OCI-LY7 (cell line): ENCODE results near the gene KCNN3. TPM values are rescaled to one million over a fixed set of nuclear protein-coding genes. Genes with fewer than 3 reads are reported as not detected.
A peak's percentile ranks its signal among the peaks of the same experiment; 100 is the strongest.

Source experiments
- BruUV-seq: library from RNA; stranded (reverse); fragments of 400-500 nt; replicated peaks from 2 replicates; lab custom pipeline; 2021; lab: Mats Ljungman, UMichigan
- CTCF ChIA-PET: fragments of 300-600 bp; sonication (Branson Sonifier 250); formaldehyde crosslinking; loops from one replicate; lab custom pipeline; 2022; ENCODE audit warnings: antibody characterized with exemption; ENCODE audit not compliant: unreplicated experiment; lab: Charles Lee
- POLR2A ChIA-PET: fragments of 300-600 bp; sonication (Branson Sonifier 250); formaldehyde crosslinking; loops from one replicate; lab custom pipeline; 2022; ENCODE audit warnings: antibody characterized with exemption; lab: Charles Lee
- DNase-seq: peaks from one replicate; pipeline ENCODE4 v3.0.0-alpha.2; 2015; ENCODE audit warnings: low spot score
- H2AFZ ChIP-seq: fragments of 200-600 bp; sonication (generic), shearing (Covaris generic); 2 replicates; pipeline ENCODE4 v1.6.1; 2014; ENCODE audit warnings: mild to moderate bottlenecking, antibody characterized with exemption, low read length, moderate library complexity
- H3K27ac ChIP-seq: fragments of 200-600 bp; sonication (generic); 2 replicates; pipeline ENCODE4 v1.5.1; 2014; ENCODE audit warnings: mixed run types, low read depth, mild to moderate bottlenecking, moderate library complexity, low read length, inconsistent platforms; ENCODE audit not compliant: poor library complexity, severe bottlenecking
- H3K36me3 ChIP-seq: fragments of 200-600 bp; sonication (generic); 2 replicates; pipeline ENCODE4 v1.6.1; 2014; ENCODE audit warnings: mild to moderate bottlenecking, antibody characterized with exemption, low read length, moderate library complexity, mixed read lengths; ENCODE audit not compliant: insufficient read depth
- H3K4me1 ChIP-seq: fragments of 200-600 bp; sonication (generic); 2 replicates; pipeline ENCODE4 v1.5.1; 2014; ENCODE audit warnings: mild to moderate bottlenecking, low read length; ENCODE audit not compliant: insufficient read depth, poor library complexity, severe bottlenecking
- H3K4me2 ChIP-seq: fragments of 200-600 bp; sonication (generic); 2 replicates; pipeline ENCODE4 v1.6.1; 2014; ENCODE audit warnings: mild to moderate bottlenecking, low read length
- H3K4me3 ChIP-seq: fragments of 200-600 bp; sonication (generic); 2 replicates; pipeline ENCODE4 v1.5.1; 2014; ENCODE audit warnings: mild to moderate bottlenecking, low read depth, low read length; ENCODE audit not compliant: poor library complexity, severe bottlenecking
- H3K79me2 ChIP-seq: fragments of 200-600 bp; sonication (generic); 2 replicates; pipeline ENCODE4 v1.6.1; 2016; ENCODE audit warnings: low read depth, mild to moderate bottlenecking, low read length, moderate library complexity, mixed read lengths; ENCODE audit not compliant: insufficient read depth
- H3K9me2 ChIP-seq: fragments of 200-600 bp; sonication (generic); 2 replicates; pipeline ENCODE4 v1.6.1; 2016; ENCODE audit warnings: mild to moderate bottlenecking, low read length, mixed read lengths; ENCODE audit not compliant: insufficient read depth
- H3K9me3 ChIP-seq: fragments of 200-600 bp; sonication (generic); 2 replicates; pipeline ENCODE4 v1.6.1; 2014; ENCODE audit warnings: mild to moderate bottlenecking, mixed run types, low read length, mixed read lengths
- H4K20me1 ChIP-seq: fragments of 200-600 bp; sonication (generic); 2 replicates; pipeline ENCODE4 v1.6.1; 2014; ENCODE audit warnings: mild to moderate bottlenecking, antibody characterized with exemption, low read length, moderate library complexity, mixed read lengths; ENCODE audit not compliant: insufficient read depth
- EZH2phosphoT487 ChIP-seq: fragments of 200-600 bp; sonication (generic); IDR thresholded peaks from 2 replicates; pipeline ENCODE4 v1.6.1; 2018; ENCODE audit warnings: low read depth, borderline replicate concordance, mild to moderate bottlenecking, mixed run types, antibody characterized with exemption, low read length, moderate library complexity, mixed read lengths
- intact Hi-C: fragments of 100-400 bp; cut with micrococcal nuclease; formaldehyde crosslinking; loops from one replicate; pipeline ENCODE4 v1.10.0; 2022; ENCODE audit not compliant: unreplicated experiment
- total RNA-seq, 2 experiments: library from RNA; depleted of rRNA in 1 of 2; stranded (reverse); fragments of >200 nt in 1 of 2; shearing (Covaris generic) in 1 of 2; gene quantifications; 2 replicates each; pipeline ENCODE4 v1.2.3, GENCODE V29; 2014 to 2022
- TF ChIP-seq, protein P1 (sequence below): fragments of 200-600 bp; sonication (generic); conservative IDR thresholded peaks from 2 replicates; pipeline ENCODE4 v1.5.1; 2014; ENCODE audit warnings: mild to moderate bottlenecking, antibody characterized with exemption, low read length, moderate library complexity, mixed read lengths

KCNN3 gene
- total RNA-seq, 2 experiments from 2014 or later, result 14.8 to 50.8 TPM

DNA sequence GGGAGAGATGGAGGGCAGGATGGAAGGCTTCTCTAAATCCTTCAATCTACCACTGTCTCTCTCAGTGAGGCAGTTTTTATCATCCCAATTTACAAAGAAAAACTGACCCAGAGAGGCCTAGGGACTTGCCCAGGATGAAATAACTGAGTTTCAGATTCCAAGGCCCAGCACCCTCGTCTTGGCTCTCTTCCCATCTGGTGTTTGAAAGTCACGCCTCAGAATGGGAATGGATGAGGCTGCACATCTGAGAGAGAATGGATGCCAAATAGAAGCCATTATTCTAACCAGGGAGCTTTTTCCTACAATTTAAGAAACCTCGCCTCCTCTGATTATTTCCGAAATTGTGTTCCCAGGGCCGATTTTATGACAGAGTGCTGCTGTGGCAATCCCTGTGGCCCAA lies 10.6 kb upstream of the KCNN3 start:
- Histone ChIP-seq H3K9me3 (no peaks in the 10 kb centered on the region), H3K4me2 (no peak overlapping the region), H3K9me2 (no peaks in the 10 kb centered on the region), H3K4me3 (no peak overlapping the region), H3K79me2 (no peaks in the 10 kb centered on the region), H3K27ac (no peak overlapping the region), H3K36me3 (no peaks in the 10 kb centered on the region), H4K20me1 (no peaks in the 10 kb centered on the region), H3K4me1 (peaks cover 3% of the 10 kb centered on the region), H2AFZ (no peak overlapping the region)
- POLR2A ChIA-PET, result interaction anchor here (0.6 to 0.9 kb wide), 2 partner anchors 11 to 214 kb away, joined by 3 read pairs; no protein-coding TSS in a partner anchor
- CTCF ChIA-PET, result interaction anchor here (1.1 to 1.4 kb wide), 2 partner anchors 7 to 63 kb away, joined by 3 to 5 read pairs; no protein-coding TSS in a partner anchor
- no peak for TF ChIP-seq EZH2phosphoT487
- TF ChIP-seq, protein P1, sequence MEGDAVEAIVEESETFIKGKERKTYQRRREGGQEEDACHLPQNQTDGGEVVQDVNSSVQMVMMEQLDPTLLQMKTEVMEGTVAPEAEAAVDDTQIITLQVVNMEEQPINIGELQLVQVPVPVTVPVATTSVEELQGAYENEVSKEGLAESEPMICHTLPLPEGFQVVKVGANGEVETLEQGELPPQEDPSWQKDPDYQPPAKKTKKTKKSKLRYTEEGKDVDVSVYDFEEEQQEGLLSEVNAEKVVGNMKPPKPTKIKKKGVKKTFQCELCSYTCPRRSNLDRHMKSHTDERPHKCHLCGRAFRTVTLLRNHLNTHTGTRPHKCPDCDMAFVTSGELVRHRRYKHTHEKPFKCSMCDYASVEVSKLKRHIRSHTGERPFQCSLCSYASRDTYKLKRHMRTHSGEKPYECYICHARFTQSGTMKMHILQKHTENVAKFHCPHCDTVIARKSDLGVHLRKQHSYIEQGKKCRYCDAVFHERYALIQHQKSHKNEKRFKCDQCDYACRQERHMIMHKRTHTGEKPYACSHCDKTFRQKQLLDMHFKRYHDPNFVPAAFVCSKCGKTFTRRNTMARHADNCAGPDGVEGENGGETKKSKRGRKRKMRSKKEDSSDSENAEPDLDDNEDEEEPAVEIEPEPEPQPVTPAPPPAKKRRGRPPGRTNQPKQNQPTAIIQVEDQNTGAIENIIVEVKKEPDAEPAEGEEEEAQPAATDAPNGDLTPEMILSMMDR, result no peak
- intact Hi-C loops, result no loop called here
- no TSS peak for BruUV-seq
- DNase-seq, result no peak

DNA sequence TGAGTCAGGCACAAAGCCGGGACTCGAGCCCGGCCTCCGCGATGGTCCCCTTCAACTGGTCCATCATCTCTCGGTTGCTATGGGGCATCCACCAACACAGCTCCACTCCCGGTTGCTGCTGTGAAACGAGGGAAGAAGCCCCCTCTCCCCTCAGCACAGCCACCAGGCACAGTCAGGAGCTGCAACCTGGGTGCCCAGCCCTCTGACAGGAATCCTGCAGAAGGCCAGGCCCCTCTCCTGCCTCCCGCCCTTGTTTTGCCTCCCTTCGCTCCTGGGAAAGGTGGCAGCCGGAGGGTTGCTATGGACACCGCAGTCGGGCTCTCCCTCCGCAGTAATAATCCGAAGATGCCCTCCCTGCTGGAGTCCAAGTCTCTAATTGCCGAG lies 8.9 kb upstream of the KCNN3 start:
- Histone ChIP-seq H4K20me1 (no peaks in the 10 kb centered on the region), H3K27ac (no peak overlapping the region), H3K9me2 (no peaks in the 10 kb centered on the region), H3K79me2 (no peaks in the 10 kb centered on the region), H3K36me3 (no peaks in the 10 kb centered on the region), H3K4me2 (no peak overlapping the region), H3K9me3 (no peaks in the 10 kb centered on the region), H3K4me3 (no peak overlapping the region), H3K4me1 (peaks cover 3% of the 10 kb centered on the region), H2AFZ (no peak overlapping the region)
- BruUV-seq, result no TSS peak
- ChIA-PET POLR2A (no interaction called here), CTCF (interaction anchor here (0.5 to 1.4 kb wide), 3 partner anchors 23 to 272 kb away, joined by 4 to 5 read pairs (median 5); no protein-coding TSS in a partner anchor)
- no peak for DNase-seq
- intact Hi-C loops, result loop anchor here (2.0 to 5.0 kb wide), 2 partner anchors 112 to 397 kb away; no protein-coding TSS in a partner anchor
- TF ChIP-seq, protein P1, result no peak
- TF ChIP-seq EZH2phosphoT487, result no peak

DNA sequence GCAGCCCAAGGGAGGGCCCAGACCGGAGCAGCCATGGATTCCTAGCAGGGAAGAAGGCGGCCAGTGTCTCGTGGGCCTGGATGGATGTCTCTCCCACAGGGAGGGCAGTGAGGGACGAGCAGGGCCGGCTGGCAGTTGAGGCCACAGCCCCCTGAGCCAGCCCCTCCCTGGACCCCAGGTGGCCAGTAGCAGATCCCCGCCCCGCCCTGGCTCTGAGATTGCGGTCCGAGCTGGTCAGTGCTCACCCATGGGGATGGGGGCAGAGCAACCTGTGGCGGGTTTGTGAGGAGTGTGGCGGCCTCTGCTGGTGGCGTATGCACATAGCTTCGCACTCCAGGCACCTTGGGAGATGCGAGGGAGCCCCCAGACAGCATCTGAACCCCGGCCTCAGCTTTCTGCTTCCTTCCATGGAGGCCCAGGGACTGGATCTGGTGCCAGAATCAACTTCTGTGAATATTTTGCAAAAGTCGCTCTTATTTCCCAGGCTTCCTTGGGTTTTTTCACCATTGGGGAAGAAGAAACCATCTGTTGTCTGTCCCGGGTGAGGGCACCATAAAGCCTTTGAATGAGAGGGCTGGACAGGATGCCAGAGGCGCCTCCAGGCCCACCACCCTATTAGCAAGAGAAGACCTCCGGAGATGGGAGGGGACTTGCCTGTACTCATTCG lies 8.4 kb upstream of the KCNN3 start:
- no peak overlapping the region for H3K4me2 ChIP-seq

More for the DNA sequence above, 8.4 kb upstream of the KCNN3 start:
- ChIA-PET CTCF (interaction anchor here (0.5 to 1.4 kb wide), 3 partner anchors 23 to 271 kb away, joined by 4 to 5 read pairs (median 5); no protein-coding TSS in a partner anchor), POLR2A (no interaction called here)
- intact Hi-C loops, result loop anchor here (1.0 to 5.0 kb wide), 4 partner anchors 112 to 396 kb away; no protein-coding TSS in a partner anchor
- H3K79me2 ChIP-seq, result no peaks in the 10 kb centered on the region
- H4K20me1 ChIP-seq, result no peaks in the 10 kb centered on the region
- H2AFZ ChIP-seq, result no peak overlapping the region
- H3K36me3 ChIP-seq, result no peaks in the 10 kb centered on the region
- BruUV-seq, result no TSS peak
- no peak for TF ChIP-seq EZH2phosphoT487
- TF ChIP-seq, protein P1, result peak; percentile 96
- H3K27ac ChIP-seq, result no peak overlapping the region
- H3K9me3 ChIP-seq, result no peaks in the 10 kb centered on the region
- no peaks in the 10 kb centered on the region for H3K9me2 ChIP-seq
- H3K4me1 ChIP-seq, result peaks cover 3% of the 10 kb centered on the region
- DNase-seq, result peak; percentile 83
- no peak overlapping the region for H3K4me3 ChIP-seq
